GM18873 (cell line): ENCODE results near the gene PSEN1.

Source experiments
- ATAC-seq: cut with Tn5 transposase; IDR thresholded peaks from one replicate; pipeline ENCODE4 v1.9.1; 2021; ENCODE audit warnings: mild to moderate bottlenecking, moderate library complexity, moderate number of reproducible peaks; ENCODE audit not compliant: unreplicated experiment, low FRiP score

Gene PSEN1

DNA sequence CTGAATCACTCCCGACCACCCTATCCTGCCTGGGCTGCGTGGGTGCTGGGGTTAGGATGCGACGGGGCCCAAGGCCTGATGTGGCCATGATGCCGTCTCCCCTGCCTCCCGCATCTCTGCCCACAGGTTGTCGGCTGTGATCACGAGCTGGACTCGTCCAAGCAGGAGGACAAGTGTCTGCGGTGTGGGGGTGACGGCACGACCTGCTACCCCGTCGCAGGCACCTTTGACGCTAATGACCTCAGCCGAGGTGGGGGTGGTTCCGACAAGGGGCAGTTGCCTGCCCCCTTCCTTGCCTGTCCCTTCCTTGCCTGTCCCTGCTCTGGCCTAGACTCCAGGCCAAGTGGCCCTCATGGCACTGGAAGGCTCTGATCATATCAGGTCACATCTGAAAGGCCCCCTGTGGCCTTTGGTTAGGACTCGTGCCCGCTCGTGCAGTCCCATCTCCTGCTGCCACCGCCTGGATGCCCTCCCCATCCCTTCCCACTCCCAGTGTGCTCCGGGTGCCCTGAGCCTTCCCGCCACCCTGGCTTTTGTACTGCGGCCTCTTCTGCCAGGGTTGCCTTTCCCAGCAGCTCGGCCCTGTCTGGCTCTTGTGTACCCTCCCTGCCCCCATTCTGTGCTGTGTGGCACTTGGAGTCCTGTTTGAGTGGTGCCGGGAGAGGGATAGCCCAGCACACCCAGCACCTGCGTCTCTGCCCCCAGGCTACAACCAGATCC is 114.6 kb downstream of the PSEN1 start:
- ATAC-seq = no peak

DNA sequence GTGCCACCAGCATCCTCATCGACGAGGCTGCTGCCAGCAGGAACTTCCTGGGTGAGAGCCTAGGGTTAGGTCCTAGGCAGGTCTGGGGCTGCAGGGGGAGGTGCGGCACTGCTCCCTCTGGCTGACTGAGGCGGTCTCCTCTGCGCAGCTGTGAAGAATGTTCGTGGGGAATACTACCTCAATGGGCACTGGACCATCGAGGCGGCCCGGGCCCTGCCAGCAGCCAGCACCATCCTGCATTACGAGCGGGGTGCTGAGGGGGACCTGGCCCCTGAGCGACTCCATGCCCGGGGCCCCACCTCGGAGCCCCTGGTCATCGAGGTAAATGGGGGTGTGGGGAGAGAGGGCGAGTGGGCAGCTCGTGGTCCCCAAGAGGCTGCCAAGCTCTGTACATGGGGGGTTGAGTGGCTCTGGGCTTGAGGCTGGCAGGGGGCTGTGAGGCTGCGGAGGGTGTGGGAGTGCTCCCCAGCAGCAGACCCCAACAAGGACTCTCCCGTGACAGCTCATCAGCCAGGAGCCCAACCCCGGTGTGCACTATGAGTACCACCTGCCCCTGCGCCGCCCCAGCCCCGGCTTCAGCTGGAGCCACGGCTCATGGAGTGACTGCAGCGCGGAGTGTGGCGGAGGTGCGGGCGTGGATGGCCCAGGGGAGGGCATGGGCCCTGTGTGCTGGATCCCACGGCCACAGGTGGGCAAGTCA is 115.4 kb downstream of the PSEN1 start:
- ATAC-seq = no peak

DNA sequence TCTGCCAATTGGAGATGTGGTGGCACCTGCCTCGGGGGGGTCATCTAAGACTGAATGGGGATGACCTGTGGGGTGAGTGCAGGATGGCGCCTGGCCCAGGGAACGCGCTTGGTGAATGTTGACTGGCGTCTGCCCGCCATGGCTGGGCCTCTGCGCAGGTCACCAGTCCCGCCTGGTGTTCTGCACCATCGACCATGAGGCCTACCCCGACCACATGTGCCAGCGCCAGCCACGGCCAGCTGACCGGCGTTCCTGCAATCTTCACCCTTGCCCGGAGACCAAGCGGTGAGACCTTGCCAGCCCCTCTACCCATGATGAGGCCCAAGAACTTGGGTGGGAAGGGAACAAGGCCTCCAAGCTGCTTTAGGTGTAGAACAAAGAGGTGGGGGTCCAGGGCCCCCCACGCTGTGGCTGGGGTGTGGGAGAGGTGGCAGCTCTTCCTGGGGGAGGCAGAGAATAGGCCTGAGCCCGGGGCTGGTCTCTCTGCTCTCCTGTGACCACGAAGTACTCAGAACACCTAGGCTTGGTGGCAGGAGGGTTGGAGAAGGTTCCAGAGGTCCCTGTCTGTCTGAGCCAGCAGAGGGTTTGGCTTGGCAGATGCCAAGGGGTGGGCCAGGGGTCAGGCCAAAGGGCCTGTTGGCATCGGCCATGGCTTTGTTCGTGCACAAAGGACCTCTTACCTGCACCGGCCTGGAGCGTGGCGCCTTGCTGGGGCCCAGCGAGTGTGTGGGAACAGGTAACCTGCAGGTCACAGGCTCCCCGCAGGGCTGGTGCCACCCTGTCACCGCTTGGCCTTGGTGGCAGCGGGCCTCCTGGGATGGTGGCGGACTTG is 116.4 kb downstream of the PSEN1 start:
- no peak for ATAC-seq

DNA sequence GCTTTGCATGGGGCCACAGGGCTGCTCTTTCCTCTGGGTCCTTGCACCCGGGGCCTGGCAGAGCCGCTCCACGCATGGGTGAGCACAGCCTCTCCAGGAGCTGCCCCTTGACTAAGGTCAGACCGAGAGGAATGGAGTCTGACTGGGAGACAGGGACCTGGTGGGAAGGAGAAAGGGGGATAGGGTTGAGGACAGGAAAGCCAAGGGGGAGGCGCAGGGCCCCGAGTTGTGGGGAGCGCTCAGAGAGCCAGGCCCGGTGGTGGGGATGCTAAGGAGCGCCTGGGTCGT is 117.0 kb downstream of the PSEN1 start:
- no peak for ATAC-seq

DNA sequence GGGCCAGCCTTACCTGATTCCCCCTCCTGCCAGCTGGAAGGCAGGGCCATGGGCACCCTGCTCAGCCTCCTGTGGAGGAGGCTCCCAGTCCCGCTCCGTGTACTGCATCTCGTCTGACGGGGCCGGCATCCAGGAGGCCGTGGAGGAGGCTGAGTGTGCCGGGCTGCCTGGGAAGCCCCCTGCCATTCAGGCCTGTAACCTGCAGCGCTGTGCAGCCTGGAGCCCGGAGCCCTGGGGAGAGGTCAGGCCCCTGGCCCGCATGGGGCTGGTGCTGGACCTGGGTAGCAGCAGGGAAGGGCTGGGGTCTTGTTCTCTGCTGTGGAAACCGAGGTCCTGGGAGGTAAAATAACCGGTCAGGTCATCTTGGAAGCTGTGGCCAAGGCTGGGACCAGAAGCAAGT is 117.4 kb downstream of the PSEN1 start:
- ATAC-seq = no peak

DNA sequence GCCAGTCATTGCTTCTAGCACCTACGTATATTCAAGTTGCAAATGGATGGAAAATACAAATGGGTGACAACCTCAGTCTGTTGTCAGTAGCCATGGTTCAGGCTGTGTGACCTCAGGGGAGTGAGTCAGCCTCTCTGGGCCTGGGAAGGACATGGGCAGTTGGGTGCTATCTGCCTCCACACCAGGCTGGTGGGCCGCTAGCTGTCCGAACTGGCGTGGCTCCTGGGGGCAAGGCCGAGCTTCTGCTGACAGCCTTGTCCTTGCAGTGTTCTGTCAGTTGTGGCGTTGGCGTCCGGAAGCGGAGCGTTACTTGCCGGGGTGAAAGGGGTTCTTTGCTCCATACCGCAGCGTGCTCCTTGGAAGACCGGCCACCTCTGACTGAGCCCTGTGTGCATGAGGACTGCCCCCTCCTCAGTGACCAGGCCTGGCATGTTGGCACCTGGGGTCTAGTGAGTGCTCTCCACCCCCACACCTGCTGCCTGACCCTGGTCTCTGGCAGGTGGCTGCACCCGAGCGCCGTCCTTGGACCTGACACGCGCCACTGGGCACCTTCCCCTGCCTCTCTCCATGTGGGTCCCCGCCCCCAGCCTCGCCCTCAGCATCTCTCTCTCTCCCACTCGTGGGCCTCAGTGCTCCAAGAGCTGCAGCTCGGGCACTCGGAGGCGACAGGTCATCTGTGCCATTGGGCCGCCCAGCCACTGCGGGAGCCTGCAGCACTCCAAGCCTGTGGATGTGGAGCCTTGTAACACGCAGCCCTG is 118.1 kb downstream of the PSEN1 start:
- ATAC-seq = no peak

DNA sequence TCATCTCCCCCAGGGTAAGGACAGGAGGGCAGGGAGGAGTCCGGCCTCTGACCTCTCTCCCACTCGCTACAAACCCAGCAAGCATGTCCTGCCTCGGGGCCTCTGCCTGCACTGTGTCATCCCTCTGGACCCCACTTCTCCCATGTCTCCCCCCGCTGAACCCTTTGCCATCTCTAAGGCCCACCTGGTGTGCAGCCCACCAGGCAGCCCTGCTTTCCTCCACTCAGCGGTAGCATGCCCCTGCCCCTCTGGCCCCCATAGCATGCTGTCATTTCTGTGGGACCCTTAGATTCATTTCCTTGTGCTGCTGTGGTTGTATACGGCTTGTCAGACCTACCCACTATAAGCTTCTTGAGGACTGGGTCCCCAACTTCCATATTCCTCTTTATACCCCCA is 118.7 kb downstream of the PSEN1 start:
- no peak for ATAC-seq

DNA sequence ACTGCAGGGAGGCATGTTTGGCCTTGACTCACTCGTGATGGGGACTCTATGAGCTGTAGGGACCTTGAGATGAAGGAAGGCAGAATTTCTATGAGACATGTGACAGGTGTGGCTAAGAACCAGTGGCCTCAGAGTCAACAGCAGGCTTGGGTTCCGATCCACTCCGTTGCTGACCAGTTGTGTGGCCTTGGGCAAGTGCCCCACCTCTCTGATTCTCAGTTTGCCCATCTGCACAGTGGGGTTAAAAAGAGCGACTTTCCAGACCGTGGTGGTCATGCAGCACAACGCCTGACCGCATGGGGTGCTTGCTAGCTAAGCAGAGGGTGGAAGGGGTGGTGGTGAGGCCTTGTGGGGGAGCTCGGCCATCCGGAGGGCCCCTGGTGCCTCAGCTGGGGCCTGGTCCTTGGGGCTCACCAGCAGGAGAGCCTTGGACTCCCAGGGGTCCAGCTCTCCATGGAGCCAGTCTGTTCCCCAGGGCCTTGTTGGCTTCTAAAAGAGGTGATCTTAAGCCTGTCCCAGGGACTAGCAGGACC is 119.5 kb downstream of the PSEN1 start:
- no peak for ATAC-seq

DNA sequence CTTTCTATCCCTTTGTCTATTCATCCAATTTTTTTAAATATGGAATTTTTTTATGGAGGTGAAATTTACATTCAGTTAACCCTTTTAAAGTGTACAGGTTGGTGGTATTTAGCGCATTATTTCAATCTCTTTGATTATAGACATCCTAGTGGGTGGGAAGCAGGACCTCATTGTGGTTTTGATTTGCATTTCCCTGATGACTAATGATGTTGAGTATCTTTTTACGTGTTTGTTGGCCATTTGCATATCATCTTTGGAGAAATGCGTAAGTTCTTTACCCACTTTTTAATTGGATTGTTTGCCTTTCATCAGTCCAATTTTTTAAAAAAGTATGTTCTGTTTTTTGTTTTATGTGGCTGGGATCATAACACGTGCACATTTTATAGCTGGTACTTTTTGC is 121.8 kb downstream of the PSEN1 start:
- no peak for ATAC-seq

DNA sequence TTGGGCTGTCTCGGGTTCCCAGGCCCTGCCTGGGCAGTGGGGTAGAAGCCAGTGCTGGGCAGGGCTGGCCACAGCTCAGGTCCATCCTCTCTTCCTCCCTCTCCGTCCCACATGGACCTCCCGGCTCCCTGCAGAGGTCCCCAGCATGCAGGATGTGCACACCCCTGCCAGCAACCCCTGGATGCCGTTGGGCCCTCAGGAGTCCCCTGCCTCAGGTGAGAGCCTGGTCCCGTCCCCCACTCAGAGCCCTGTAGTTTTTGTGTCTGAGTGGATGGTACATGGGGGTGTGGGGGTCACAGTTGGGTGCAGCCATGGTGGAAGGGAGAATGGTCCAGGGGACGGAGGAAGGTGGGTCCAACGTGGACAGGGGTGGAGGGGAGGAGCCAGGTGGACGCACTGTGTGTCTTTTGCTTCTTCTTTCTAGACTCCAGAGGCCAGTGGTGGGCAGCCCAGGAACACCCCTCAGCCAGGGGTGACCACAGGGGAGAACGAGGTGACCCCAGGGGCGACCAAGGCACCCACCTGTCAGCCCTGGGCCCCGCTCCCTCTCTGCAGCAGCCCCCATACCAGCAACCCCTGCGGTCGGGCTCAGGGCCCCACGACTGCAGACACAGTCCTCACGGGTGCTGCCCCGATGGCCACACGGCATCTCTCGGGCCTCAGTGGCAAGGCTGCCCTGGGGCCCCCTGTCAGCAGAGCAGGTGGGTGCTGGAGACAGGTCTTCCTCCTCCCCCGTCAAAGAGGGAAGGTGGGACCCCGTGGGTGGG is 122.7 kb downstream of the PSEN1 start:
- ATAC-seq = no peak

DNA sequence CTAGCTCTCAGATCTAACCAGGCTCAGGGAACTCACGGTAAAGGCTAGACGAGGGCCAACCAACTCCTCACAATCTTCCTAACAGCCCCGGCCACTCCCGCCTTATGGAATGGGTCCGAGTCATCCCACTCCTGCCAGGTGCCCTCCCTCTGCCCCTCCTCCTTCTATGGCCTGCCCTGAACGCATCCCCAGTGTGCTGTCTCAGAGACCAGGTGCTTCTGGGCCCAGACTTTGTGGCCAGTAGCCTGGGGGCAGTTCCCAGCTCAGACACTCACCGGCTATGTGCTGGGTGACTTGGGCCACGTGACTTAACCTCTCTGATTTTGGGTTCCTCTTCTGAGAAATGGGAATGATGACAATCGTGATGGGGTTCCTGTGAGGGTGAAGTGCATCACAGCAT is 123.5 kb downstream of the PSEN1 start:
- ATAC-seq = no peak

DNA sequence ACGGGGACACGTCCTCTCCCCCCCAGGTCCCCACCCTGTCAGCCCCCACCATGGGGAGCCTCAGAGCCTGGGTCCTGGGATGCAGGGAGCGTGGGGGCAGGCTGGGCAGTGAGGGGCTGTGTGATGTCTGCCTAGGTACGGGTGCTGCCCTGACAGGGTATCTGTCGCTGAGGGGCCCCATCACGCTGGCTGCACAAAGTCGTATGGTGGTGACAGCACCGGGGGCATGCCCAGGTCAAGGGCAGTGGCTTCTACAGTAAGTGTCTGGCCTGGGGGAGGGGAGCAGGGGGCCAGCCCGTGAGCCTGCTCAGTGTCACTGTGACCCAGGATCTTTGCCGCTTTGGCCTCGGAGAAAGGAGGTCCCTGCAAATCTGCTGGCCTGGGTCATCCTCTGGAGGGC is 124.3 kb downstream of the PSEN1 start:
- ATAC-seq = no peak

DNA sequence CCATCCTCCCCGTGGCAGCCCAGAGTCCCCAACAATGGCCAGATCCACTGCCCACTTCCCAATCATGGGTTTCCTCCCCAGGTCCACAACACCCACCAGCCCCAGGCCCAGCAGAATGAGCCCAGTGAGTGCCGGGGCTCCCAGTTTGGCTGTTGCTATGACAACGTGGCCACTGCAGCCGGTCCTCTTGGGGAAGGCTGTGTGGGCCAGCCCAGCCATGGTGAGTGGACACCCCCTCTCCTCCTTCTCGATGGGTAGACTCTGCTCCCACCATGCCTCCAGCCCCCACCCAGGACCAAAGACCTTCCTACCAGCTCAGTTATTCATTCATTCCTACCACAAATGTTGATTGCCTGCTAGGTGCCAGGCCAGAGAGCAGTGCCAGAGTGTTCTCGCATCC is 124.8 kb downstream of the PSEN1 start:
- ATAC-seq = no peak

DNA sequence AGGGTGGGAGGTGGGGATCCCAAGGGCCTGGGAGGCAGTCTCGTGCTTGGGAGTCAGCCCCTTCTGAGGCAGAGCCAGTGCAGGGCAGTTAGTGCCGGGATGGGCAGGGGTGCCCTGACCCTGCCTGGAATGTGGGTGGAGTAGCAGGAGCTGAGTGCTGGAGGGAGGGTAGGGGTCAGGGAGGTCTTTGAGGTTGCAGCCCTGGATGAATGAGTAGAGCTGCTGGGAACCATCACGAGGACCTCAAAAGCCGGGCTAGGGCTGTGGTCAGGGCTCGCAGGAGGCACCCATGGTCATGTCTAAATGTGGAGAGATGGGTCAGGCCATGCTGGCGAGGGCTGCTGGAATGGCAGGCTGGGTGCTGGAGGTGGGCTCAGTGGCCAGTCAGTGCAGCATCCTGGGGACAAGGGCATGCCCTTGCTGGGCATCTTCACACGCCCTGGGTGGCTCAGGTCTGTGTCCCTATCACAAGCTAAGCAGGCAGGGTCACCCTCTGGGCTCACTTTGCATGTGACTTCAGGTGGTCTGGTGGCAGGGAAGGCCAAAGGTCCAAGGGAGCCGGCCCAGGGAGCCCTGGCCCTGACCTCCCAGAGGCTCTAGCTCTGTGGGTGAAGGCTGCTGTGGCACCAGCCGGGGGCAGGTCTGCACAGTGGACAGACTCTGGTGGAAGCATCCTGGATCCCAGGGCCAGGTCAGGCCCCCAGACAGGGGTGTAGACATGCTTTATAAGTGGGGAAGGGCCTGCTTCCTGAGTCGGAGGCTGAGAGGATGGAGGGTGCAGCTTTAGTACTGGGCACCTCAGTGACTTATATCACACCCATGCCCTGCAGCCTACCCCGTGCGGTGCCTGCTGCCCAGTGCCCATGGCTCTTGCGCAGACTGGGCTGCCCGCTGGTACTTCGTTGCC is 125.5 kb downstream of the PSEN1 start:
- ATAC-seq = no peak

DNA sequence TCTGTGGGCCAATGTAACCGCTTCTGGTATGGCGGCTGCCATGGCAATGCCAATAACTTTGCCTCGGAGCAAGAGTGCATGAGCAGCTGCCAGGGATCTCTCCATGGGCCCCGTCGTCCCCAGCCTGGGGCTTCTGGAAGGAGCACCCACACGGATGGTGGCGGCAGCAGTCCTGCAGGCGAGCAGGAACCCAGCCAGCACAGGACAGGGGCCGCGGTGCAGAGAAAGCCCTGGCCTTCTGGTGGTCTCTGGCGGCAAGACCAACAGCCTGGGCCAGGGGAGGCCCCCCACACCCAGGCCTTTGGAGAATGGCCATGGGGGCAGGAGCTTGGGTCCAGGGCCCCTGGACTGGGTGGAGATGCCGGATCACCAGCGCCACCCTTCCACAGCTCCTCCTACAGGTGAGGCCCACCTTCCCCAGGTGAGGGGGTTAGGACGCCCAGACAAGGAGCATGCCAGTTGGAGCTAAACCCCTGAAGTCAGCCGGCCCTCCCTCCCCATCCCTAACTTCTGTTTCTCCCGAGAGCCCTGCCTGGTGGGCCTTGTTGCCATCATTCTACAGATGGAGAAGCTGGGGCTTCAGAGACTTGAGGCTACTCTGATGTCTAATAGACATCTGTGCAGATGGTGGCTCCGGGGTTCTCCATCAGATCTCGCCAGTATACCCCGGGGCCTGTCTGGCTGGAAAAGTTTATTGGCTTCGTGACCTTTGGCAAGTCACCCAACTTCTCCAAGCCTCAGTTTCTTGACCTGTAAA is 126.3 kb downstream of the PSEN1 start:
- ATAC-seq = no peak

DNA sequence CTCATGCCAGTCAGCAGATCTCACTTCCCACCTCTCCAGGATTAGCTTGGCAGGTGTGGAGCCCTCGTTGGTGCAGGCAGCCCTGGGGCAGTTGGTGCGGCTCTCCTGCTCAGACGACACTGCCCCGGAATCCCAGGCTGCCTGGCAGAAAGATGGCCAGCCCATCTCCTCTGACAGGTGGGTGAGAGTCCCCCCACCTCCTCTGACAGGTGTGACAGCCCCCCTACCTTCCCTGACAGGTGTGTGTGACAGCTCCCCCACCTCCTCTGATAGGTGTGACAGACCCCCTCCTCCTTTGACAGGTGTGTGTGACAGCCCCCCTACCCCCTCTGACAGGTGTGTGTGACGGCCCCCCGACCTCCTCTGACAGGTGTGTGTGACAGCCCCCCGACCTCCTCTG is 127.3 kb downstream of the PSEN1 start:
- no peak for ATAC-seq

DNA sequence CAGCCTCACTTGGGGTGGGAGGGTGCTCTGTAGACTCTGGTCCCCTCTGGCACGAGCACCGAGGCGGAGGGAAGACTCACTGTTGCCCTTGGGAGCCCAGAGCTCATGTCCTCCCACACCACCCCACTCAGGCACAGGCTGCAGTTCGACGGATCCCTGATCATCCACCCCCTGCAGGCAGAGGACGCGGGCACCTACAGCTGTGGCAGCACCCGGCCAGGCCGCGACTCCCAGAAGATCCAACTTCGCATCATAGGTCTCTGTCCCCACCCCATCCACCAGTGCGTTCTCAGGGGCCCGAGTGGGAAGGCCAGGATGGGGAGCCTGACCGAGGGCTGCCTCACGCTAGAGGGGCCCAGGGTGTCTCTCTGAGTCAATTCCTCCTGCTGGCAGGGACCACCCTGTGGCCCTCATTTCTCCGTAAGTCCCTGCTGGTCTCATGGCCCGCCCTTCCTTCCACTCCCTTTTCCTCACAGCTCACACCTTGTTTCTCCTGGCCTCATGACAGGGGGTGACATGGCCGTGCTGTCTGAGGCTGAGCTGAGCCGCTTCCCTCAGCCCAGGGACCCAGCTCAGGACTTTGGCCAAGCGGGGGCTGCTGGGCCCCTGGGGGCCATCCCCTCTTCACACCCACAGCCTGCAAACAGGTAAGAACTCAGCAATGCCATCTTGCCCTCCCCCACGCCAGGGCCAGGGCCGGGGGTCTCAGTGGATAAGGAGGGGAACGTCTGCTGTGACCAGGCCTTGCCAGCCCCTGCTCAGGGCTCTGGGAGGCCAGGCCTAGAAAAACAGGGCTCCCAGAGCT is 128.0 kb downstream of the PSEN1 start:
- no peak for ATAC-seq
